OCI-LY7 (cell line): ENCODE results near the gene ACTN1.

Source experiments
- EZH2phosphoT487 ChIP-seq: fragments of 200-600 bp; sonication (generic); IDR thresholded peaks from 2 replicates; pipeline ENCODE4 v1.6.1; 2018; ENCODE audit warnings: low read depth, borderline replicate concordance, mild to moderate bottlenecking, mixed run types, antibody characterized with exemption, low read length, moderate library complexity, mixed read lengths
- TF ChIP-seq, protein P1 (sequence below): fragments of 200-600 bp; sonication (generic); conservative IDR thresholded peaks from 2 replicates; pipeline ENCODE4 v1.5.1; 2014; ENCODE audit warnings: mild to moderate bottlenecking, antibody characterized with exemption, low read length, moderate library complexity, mixed read lengths

DNA sequence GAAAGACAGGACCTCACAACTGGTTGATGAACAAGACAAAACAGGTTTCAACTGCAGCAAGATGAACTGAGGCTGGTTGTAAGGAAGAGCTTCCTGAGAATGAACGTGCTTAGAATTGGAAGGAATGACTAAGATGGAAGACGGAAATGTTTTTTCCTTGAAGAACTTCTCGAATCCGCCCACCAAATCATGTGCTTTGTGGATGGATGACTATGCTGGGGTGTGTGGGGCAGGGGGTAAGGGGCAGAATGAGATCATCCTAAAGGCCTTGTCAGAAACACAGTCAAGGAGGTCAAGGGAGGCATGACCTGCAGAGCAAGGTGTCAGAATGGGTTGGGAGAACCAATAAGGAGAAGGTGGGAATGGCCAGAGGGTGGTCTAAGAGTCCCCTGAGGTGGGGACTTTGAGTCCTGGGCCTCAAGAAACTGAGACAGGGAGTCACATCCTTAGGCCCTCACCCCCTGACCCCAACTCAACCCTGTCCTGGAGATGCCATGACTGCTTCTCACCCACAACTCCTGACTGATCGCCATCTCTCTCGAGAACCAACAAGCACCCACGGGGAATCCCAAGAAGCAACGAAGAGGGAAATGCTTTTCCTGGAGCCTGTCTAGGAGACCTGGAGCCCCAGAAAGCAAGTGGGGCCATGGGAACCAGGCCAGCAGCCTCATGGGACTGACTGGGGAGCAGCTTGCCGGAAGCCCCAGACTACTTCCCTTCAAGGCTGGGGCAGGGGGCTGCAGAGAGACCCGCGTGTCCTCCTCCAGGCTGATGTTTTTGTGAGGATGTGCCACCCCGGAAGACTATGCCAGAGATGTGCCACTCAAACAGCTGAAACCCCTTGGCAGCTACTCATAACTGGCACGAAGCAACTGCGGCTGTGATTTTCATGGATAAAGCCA, 84.0 kb downstream of the ACTN1 start:
- TF ChIP-seq, protein P1, sequence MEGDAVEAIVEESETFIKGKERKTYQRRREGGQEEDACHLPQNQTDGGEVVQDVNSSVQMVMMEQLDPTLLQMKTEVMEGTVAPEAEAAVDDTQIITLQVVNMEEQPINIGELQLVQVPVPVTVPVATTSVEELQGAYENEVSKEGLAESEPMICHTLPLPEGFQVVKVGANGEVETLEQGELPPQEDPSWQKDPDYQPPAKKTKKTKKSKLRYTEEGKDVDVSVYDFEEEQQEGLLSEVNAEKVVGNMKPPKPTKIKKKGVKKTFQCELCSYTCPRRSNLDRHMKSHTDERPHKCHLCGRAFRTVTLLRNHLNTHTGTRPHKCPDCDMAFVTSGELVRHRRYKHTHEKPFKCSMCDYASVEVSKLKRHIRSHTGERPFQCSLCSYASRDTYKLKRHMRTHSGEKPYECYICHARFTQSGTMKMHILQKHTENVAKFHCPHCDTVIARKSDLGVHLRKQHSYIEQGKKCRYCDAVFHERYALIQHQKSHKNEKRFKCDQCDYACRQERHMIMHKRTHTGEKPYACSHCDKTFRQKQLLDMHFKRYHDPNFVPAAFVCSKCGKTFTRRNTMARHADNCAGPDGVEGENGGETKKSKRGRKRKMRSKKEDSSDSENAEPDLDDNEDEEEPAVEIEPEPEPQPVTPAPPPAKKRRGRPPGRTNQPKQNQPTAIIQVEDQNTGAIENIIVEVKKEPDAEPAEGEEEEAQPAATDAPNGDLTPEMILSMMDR = no peak
- no peak for TF ChIP-seq EZH2phosphoT487
